K562 (cell line): ENCODE results near the gene DTX3. TPM values are rescaled to one million over a fixed set of nuclear protein-coding genes. Genes with fewer than 3 reads are reported as not detected.

Source experiments
- ASH1L ChIP-seq: fragments of 450-650 bp; IDR thresholded peaks from 2 replicates; pipeline ENCODE4 v1.6.1; 2018; ENCODE audit warnings: borderline replicate concordance, mild to moderate bottlenecking, low read depth; ENCODE audit not compliant: partially characterized antibody
- ATF2 ChIP-seq: sonication (generic); formaldehyde crosslinking; IDR thresholded peaks from 2 replicates; pipeline ENCODE4 v1.8.1; 2022; ENCODE audit warnings: missing genetic modification reagents
- CEBPG ChIP-seq, 3 experiments: fragments of 200-800 bp in 1 of 3; sonication (Bioruptor generic) in 1 of 3; sonication (generic) in 1 of 3; formaldehyde crosslinking in 1 of 3; IDR thresholded peaks in 2 of 3; conservative IDR thresholded peaks in 1 of 3; 2 replicates each; pipeline versions ENCODE4 v1.6.1 to v1.8.0; 2016 to 2022; ENCODE audit warnings: missing compliant biosample characterization in 2 of 3, missing genetic modification characterization in 2 of 3, mild to moderate bottlenecking in 1 of 3, missing genetic modification reagents in 1 of 3
- CHCHD3 ChIP-seq: fragments of 250-450 bp; sonication (Bioruptor Pico); IDR thresholded peaks from 2 replicates; pipeline ENCODE4 v2.1.2; 2022; ENCODE audit warnings: mild to moderate bottlenecking
- CHD4 ChIP-seq: fragments of 200-600 bp; sonication (generic); IDR thresholded peaks from 3 replicates; pipeline ENCODE4 v1.6.1; 2012; ENCODE audit warnings: low read depth, mild to moderate bottlenecking, mixed read lengths, low read length, inconsistent platforms; ENCODE audit not compliant: insufficient read depth, insufficient replicate concordance, poor library complexity, severe bottlenecking
- EP400 ChIP-seq: fragments of 450-650 bp; IDR thresholded peaks from 2 replicates; pipeline ENCODE4 v1.6.1; 2017; ENCODE audit warnings: antibody characterized with exemption, mild to moderate bottlenecking, moderate library complexity
- ESRRB ChIP-seq: fragments of 250-450 bp; sonication (Bioruptor Pico); IDR thresholded peaks from 2 replicates; pipeline ENCODE4 v1.5.0; 2020; ENCODE audit warnings: mild to moderate bottlenecking, moderate library complexity, borderline replicate concordance
- HIVEP1 ChIP-seq: fragments of 250-450 bp; sonication (Bioruptor Pico); IDR thresholded peaks from 2 replicates; pipeline ENCODE4 v1.4.0; 2020; ENCODE audit warnings: mild to moderate bottlenecking
- HMGN3 ChIP-seq: IDR thresholded peaks from 2 replicates; pipeline ENCODE4 v1.6.1; 2011; ENCODE audit warnings: borderline replicate concordance, low read depth, mild to moderate bottlenecking, mixed read lengths, low read length; ENCODE audit not compliant: insufficient read length; ENCODE audit errors: extremely low read depth
- KLF13 ChIP-seq: fragments of 450-650 bp; IDR thresholded peaks from 2 replicates; pipeline ENCODE4 v1.6.1; 2016; ENCODE audit warnings: missing genetic modification characterization, low read depth, mild to moderate bottlenecking, missing compliant biosample characterization, moderate library complexity, borderline replicate concordance
- MCM3 ChIP-seq: fragments of 450-650 bp; IDR thresholded peaks from 2 replicates; pipeline ENCODE4 v1.6.1; 2016
- NCOA2 ChIP-seq, 2 experiments: fragments of 450-650 bp; IDR thresholded peaks; 2 replicates each; pipeline ENCODE4 v1.6.1; 2018; ENCODE audit warnings: mild to moderate bottlenecking in 2 of 2, moderate library complexity in 1 of 2; ENCODE audit not compliant: partially characterized antibody in 2 of 2
- NUFIP1 ChIP-seq: fragments of 450-650 bp; IDR thresholded peaks from 2 replicates; pipeline ENCODE4 v1.6.1; 2018; ENCODE audit not compliant: partially characterized antibody
- PHF8 ChIP-seq: fragments of 200-600 bp; sonication (generic); IDR thresholded peaks from 2 replicates; pipeline ENCODE4 v1.6.1; 2012; ENCODE audit warnings: mixed run types, mild to moderate bottlenecking, inconsistent platforms, low read length, moderate library complexity, borderline replicate concordance
- PHTF2 ChIP-seq: fragments of 250-450 bp; sonication (Bioruptor Pico); IDR thresholded peaks from 2 replicates; pipeline ENCODE4 v1.5.0; 2021; ENCODE audit warnings: mild to moderate bottlenecking
- RCOR1 ChIP-seq, 2 experiments: IDR thresholded peaks; 2 replicates each; pipeline ENCODE4 v1.6.1; 2012; ENCODE audit warnings: low read depth in 2 of 2, low read length in 2 of 2, borderline replicate concordance in 1 of 2, improper control_type of control experiment in 1 of 2
- TAF9B ChIP-seq: fragments of 450-650 bp; IDR thresholded peaks from 2 replicates; pipeline ENCODE4 v1.6.1; 2018; ENCODE audit warnings: mild to moderate bottlenecking; ENCODE audit not compliant: partially characterized antibody
- TEAD4 ChIP-seq, 2 experiments: sonication (generic) in 1 of 2; formaldehyde crosslinking in 1 of 2; IDR thresholded peaks; 2 replicates each; pipeline versions ENCODE4 v1.6.1 to v1.8.0; 2012 to 2022; ENCODE audit warnings: borderline replicate concordance in 1 of 2, inconsistent platforms in 1 of 2, low read length in 1 of 2, mild to moderate bottlenecking in 1 of 2, missing genetic modification reagents in 1 of 2
- YBX1 ChIP-seq: fragments of 450-650 bp; IDR thresholded peaks from 2 replicates; pipeline ENCODE4 v1.7.1; 2016; ENCODE audit warnings: mild to moderate bottlenecking
- ZBTB12 ChIP-seq: fragments of 250-450 bp; sonication (Bioruptor Pico); IDR thresholded peaks from 2 replicates; pipeline ENCODE4 v1.4.0; 2020
- ZKSCAN1 ChIP-seq: fragments of 150-350 bp; IDR thresholded peaks from 2 replicates; pipeline ENCODE4 v1.6.1; 2016; ENCODE audit warnings: low read depth, low read length
- ZNF143 ChIP-seq: sonication (generic); formaldehyde crosslinking; IDR thresholded peaks from 2 replicates; pipeline ENCODE4 v1.9.0; 2022; ENCODE audit warnings: mild to moderate bottlenecking, missing genetic modification reagents
- ZNF282 ChIP-seq: sonication (generic); formaldehyde crosslinking; IDR thresholded peaks from 2 replicates; pipeline ENCODE4 v1.8.1; 2023; ENCODE audit warnings: missing genetic modification reagents
- ZNF316 ChIP-seq: fragments of 450-650 bp; IDR thresholded peaks from 2 replicates; pipeline ENCODE4 v1.6.1; 2016
- polyA plus RNA-seq, 8 experiments: library from polyadenylated mRNA; depleted of rRNA in 4 of 8; stranded (reverse) in 5 of 8; unstranded in 3 of 8; fragments of >200 nt; fragmentation: Nextera tagmentation in 2 of 8; fragmentation: Illumina TruSeq in 1 of 8; extraction: Ambion mirVana in 2 of 8; extraction: Trizol in 1 of 8; gene quantifications; 2 replicates each; pipeline versions ENCODE4 v1.2.1 to v1.2.3, GENCODE V29; 2011 to 2014; ENCODE audit warnings: inconsistent platforms in 1 of 8, missing spikeins in 1 of 8
- total RNA-seq, 7 experiments: library from RNA; depleted of rRNA in 6 of 7; stranded (reverse); fragments of >200 nt in 6 of 7; fragmentation: Illumina TruSeq in 2 of 7; extraction: Trizol in 2 of 7; gene quantifications; 2 replicates each; pipeline versions ENCODE4 v1.2.1 to v1.2.3, GENCODE V29; 2011 to 2021; ENCODE audit warnings: low replicate concordance in 1 of 7
- TF ChIP-seq, protein P1 (sequence below): fragments of 250-450 bp; sonication (Bioruptor Pico); IDR thresholded peaks from 2 replicates; pipeline ENCODE4 v1.8.0; 2022; ENCODE audit warnings: moderate library complexity, mild to moderate bottlenecking, inconsistent platforms

DTX3 gene
- total and polyA plus RNA-seq, 9 of the 15 experiments (the other 6 are each of a cell fraction or from before 2014, with no cell fraction given) = 0.03 to 0.09 (median 0.06) TPM; not detected in 6

GRCh38 chr12:57590864-57591781, 13.5 kb upstream of the DTX3 start, which contains the start of gene PIP4K2C (continued):
- TF ChIP-seq ZKSCAN1 = no peak
- no peak for TF ChIP-seq CHCHD3
- TF ChIP-seq NCOA2 (IDR thresholded peaks at IDR 0.05; ENCODE audit: partially characterized antibody in 2 of 2) = no peak
- no peak for TF ChIP-seq YBX1
- no peak for TF ChIP-seq MCM3
- TF ChIP-seq KLF13 (tag) = no peak
- TF ChIP-seq, protein P1, sequence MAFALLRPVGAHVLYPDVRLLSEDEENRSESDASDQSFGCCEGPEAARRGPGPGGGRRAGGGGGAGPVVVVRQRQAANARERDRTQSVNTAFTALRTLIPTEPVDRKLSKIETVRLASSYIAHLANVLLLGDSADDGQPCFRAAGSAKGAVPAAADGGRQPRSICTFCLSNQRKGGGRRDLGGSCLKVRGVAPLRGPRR (CRISPR knock-in tag) = no peak
- TF ChIP-seq TAF9B = peak; percentile 50
- no peak for TF ChIP-seq HIVEP1 (CRISPR knock-in tag)
- TF ChIP-seq PHTF2 (CRISPR knock-in tag) = no peak
- no peak for TF ChIP-seq ASH1L
- no peak for TF ChIP-seq NUFIP1
- no peak for TF ChIP-seq ZNF143
- no peak for TF ChIP-seq TEAD4 (IDR thresholded peaks at IDR 0.05; ENCODE audit: low read length)
- no peak for TF ChIP-seq TEAD4 (CRISPR knock-in tag; IDR thresholded peaks at IDR 0.05; ENCODE audit: borderline replicate concordance)
- TF ChIP-seq CHD4 = no peak
- TF ChIP-seq ZNF282 (CRISPR knock-in tag) = 0 out of 2 replicates have a peak, but pooled peaks have one; percentile 24
- TF ChIP-seq ESRRB = no peak
- peak in 1 of 2 experiments; percentile 24; a peak in 1 of 4 replicates for TF ChIP-seq RCOR1 (IDR thresholded peaks at IDR 0.05; ENCODE audit: borderline replicate concordance in 1 of 2, low read depth in 2 of 2, low read length in 2 of 2)
- TF ChIP-seq ZBTB12 (CRISPR knock-in tag) = 0 out of 2 replicates have a peak, but pooled peaks have one; percentile 25
- no peak for TF ChIP-seq ZNF316
- peak; percentile 84 for TF ChIP-seq HMGN3
- no peak for TF ChIP-seq ATF2
- TF ChIP-seq PHF8 = peak; percentile 89
- TF ChIP-seq EP400 = peak; percentile 78; the same call in 1 of the 2 replicates
- no peak for TF ChIP-seq CEBPG (CRISPR knock-in tag; IDR thresholded peaks at IDR 0.05)
- TF ChIP-seq CEBPG (tag; conservative IDR thresholded peaks at IDR 0.05 in 1 of 2, IDR thresholded peaks at IDR 0.05 in 1 of 2) = no peak
